Erythroblast (primary cell): ENCODE data around the gene GID4.

ENCODE experiments used
- DNase-seq, 2 experiments: peaks; one replicate each; lab custom pipeline; 2025; lab: John Stamatoyannopoulos, UW
- GATA1 ChIP-seq: IDR thresholded peaks from 2 replicates; pipeline ENCODE4 v1.6.1; 2011; ENCODE audit warnings: low read depth, mild to moderate bottlenecking, control low read depth, low read length, moderate library complexity
- POLR2A ChIP-seq: IDR thresholded peaks from 2 replicates; pipeline ENCODE4 v1.6.1; 2011; ENCODE audit warnings: mild to moderate bottlenecking, low read length

The GID4 gene

DNA sequence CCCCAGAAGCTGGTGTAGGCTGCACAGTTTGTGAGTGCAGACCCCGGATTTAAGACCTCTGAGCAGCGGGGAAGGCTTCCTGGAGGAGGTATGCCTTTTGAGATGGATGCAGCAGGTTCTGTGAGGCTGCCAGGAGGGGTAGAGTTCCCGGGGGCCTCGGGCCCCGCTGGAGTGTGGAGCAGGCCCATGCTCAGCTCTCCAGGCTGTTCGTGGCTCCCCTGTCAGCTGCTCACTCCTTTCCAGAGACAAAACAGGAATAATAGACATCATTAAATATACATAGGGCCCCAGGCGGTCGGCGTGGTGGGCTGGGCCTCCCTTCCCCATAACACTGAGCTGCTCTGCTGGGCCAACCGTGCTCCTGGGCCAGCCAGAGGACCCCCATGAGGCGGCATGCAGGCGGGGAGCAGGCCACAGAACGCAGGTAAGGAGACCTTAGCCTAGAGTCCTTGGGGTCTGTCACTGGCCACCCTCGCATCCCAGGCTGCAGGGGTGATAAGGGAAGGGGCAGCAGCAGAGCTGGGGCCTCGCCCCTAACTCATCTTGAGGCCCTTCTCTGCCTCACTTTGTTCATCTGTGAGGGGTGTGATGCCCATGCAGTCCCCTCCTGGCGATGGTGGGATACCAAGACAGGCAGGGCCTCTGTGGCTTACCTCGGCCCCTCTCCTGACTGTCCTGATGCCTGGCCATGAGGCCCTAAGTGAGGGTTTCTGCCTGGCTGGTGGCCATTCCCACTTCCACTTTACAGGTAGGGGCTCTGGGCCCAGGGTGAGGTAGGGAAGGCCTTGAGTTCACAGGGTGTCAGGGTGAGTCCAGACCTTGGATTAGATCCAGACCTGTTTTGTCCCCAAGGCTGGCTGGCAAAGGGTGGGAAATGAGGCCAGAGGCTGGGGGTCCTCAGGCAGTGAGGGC is 69.4 kb downstream of the GID4 start, which contains the start of gene MYO15A:
MYO15A (plus strand) TSS at position 356 of the 912 bp plus-strand sequence. CDS start 10,045 bp downstream, outside the sequence.
- no peak for TF ChIP-seq POLR2A
- TF ChIP-seq GATA1, result no peak
- DNase-seq, result no peak

DNA sequence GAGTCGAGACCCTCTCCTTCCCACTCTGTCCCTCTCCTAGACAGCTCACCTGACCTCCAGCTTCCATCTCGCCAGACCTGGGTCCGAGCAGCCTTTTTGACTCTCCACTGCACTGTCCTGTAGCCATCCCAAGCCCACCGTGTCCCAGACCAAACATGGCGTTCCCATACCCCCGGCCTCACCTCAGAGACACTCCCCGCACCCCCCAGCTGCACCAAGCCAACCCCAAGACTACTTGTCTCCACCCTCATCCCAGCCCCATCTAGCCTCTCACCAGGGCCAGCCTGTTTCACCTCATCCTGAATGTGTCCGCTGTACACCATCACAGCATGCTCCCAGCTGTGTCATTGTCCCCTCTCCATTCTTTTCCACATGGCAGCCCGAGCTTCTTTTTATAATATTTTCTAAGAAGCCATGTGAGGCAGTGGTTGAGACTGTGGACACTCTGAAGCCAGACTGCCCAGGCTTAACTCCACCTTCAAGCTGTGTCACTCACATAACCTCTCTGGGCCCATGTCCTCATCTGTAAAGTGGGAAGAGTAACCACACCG is 70.8 kb downstream of the GID4 start:
- DNase-seq, result no peak
- no peak for TF ChIP-seq POLR2A
- TF ChIP-seq GATA1, result no peak

DNA sequence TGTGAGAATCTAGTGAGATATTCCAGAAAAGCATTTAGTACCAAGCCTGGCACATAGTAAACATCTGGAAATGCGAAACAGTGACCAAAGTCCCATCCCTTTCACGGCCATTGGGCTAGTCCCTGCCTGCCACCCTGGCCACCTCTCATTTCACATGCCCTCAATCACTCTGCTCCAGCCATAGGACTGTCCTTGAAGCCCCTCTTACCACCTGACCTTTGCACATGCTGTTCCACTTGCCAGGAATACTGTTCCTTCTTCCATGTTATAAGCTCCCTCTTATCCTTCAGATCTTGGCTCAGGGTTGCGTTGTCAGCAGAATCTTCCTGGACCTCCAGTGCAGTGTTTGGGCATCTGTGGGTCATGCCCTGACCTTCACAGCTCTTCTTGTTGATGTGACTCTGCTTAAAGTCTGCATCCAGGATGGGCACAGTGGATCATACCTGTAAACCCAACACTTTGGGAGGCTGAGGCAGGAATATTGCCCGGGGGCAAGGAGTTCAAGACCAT is 71.5 kb downstream of the GID4 start:
- no peak for TF ChIP-seq POLR2A
- no peak for TF ChIP-seq GATA1
- no peak for DNase-seq

DNA sequence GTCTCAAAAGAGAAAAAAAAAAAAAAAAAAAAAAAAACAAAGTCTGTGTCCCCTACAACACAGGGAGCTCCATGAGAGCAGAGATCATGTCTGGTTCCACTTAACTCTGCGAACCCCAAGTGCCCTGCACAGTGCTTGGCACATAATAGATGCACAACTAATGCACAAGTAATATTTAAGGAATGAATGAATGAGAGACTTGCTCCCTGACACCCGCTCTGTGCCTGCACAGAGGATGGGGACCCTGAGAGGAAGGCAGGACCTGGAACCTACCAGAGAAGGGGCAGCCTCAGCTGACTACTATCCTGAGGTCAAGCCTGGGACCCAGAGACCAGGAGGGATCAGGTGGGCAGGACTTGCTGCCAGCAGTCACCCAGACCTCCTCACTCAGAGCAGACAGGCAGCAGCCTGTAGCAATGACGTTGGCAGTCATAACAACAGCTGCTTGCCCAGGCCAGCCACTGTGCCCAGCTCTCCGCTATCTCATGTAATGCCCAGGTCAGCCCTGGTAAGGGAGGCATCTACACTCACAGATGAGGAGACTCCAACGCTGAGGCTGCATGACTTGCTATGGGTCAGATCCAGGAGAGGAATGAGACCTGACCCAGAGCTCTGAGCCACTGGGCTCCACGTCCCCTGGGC is 72.2 kb downstream of the GID4 start:
- TF ChIP-seq POLR2A (no peak), GATA1 (no peak)

DNA sequence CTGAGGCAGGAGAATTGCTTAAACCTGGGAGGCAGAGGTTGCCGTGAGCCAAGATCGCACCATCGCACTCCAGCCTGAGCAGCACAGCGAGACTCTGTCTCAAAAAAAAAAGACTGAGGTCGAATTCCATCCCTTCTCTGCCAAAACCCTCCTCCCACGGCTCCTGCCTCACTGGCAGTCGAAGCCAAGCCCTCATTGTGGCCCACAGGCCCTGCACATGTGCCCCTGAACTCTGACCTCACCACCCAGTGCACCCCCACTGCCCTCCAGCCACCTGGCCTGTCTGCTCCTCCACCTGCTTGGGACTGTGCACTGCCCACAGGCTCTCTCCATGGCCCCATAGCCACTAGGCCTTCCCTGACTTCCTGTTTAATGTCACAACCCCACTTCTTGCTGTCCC is 76.3 kb downstream of the GID4 start:
- TF ChIP-seq POLR2A (no peak), GATA1 (no peak)
- DNase-seq, result no peak

More for the DNA sequence above, 72.2 kb downstream of the GID4 start:
- DNase-seq, result no peak

DNA sequence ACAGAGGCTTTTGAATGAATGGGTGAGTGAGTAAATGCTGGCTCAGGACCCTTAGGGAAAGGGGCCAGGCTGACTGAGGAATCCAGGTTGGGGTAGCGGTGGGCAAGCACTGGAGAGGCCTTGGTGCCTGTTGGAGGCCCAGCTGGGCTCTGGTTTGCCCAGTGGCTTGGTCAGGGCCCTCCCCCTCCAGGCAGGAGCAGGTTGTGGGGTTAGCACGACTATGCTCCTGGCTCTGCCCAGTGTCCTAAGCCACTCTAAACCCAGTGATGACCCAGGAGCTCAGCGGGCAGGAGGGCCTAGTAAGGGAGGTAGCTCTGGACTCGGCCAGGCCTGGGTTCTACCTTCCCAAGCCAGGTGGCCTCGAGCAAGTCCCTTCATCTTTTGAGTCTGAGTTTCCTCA is 76.9 kb downstream of the GID4 start:
- DNase-seq, result no peak
- no peak for TF ChIP-seq POLR2A
- no peak for TF ChIP-seq GATA1

DNA sequence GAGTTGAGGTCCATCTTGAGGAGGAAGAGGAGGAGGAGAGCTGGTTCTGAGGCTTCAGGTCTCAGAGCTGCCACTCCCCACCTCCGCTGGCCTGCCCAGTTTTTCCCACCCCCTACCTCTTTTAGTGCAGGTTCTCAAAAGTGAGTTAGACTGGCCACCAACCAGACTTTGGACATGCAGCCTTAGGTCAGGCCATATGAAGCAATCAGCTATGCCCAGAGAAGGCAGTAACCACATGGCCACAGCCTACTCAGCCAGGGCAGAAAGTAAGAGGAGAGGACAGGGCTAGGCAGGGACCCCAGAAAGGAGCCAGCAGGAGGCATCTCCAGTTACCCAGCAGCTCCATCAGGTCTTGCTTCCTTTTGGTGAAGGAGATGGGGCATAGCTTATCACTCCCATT is 78.3 kb downstream of the GID4 start:
- TF ChIP-seq GATA1 (no peak), POLR2A (no peak)
- no peak for DNase-seq
